Bronchial epithelial cell (primary cell): Measurements from ENCODE around the gene ITPKC. TPM values are rescaled to one million over a fixed set of nuclear protein-coding genes. Genes with fewer than 3 reads are reported as not detected.

Experiments
- DNase-seq: peaks from one replicate; pipeline ENCODE4 v3.0.0-alpha.2; 2010; ENCODE audit warnings: low read depth
- FAIRE-seq: peaks from 2 replicates; lab custom pipeline; 2011; peaks lifted over from hg19 to GRCh38; lab: Jason Lieb, UNC
- H3K27me3 ChIP-seq: 2 replicates; pipeline ENCODE4 v1.5.1; 2011; ENCODE audit warnings: low read length; ENCODE audit not compliant: control insufficient read depth, insufficient read depth
- H3K36me3 ChIP-seq: 2 replicates; pipeline ENCODE4 v1.5.1; 2011; ENCODE audit warnings: low read length; ENCODE audit not compliant: control insufficient read depth, insufficient read depth
- H3K4me3 ChIP-seq: 2 replicates; pipeline ENCODE4 v1.5.1; 2011; ENCODE audit warnings: mild to moderate bottlenecking, low read depth, low read length, control low read depth
- CTCF ChIP-seq: IDR thresholded peaks from 2 replicates; pipeline ENCODE4 v1.5.1; 2011; ENCODE audit warnings: mild to moderate bottlenecking, moderate library complexity, low read length, control low read depth, inconsistent platforms; ENCODE audit not compliant: insufficient read depth, severe bottlenecking
- total RNA-seq: library from RNA; depleted of rRNA; stranded (reverse); fragments of >200 nt; gene quantifications from 2 replicates; pipeline ENCODE4 v1.2.1, GENCODE V29; 2014

ITPKC gene
- total RNA-seq, 1 donor from 2014 or later, result 26.9 TPM

- Histone ChIP-seq H3K27me3 (no peaks in the 10 kb centered on the region), H3K4me3 (no peak overlapping the region), H3K36me3 (peaks cover 9% of the 10 kb centered on the region)
- no peak for DNase-seq
- no peak for TF ChIP-seq CTCF
- no peak for FAIRE-seq
These were observed 27.0 kb downstream of the ITPKC start for GRCh38 chr19:40743926-40744325.

GRCh38 chr19:40744554-40745401, 27.9 kb downstream of the ITPKC start:
- no peak for FAIRE-seq
- no peaks in the 10 kb centered on the region for H3K27me3 ChIP-seq
- DNase-seq, result no peak
- peak; percentile 11 for TF ChIP-seq CTCF
- H3K36me3 ChIP-seq, result peaks cover 2% of the 10 kb centered on the region
- H3K4me3 ChIP-seq, result no peak overlapping the region

- H3K27me3 ChIP-seq, result no peaks in the 10 kb centered on the region
- DNase-seq, result no peak
- no peak for FAIRE-seq
- H3K4me3 ChIP-seq, result no peak overlapping the region
- H3K36me3 ChIP-seq, result no peaks in the 10 kb centered on the region
- no peak for TF ChIP-seq CTCF
These were observed 28.5 kb downstream of the ITPKC start for GRCh38 chr19:40745402-40745780.

GRCh38 chr19:40747536-40747935, 30.6 kb downstream of the ITPKC start:
- no peak for TF ChIP-seq CTCF
- DNase-seq (no peak), FAIRE-seq (no peak)
- no peaks in the 10 kb centered on the region for H3K27me3 ChIP-seq
- no peak overlapping the region for H3K4me3 ChIP-seq
- no peaks in the 10 kb centered on the region for H3K36me3 ChIP-seq

GRCh38 chr19:40750058-40750873, 33.4 kb downstream of the ITPKC start, which contains the start of gene ACTMAP:
ACTMAP (minus strand) TSS chr19:40750477; CDS start chr19:40749803, 674 bp downstream.
- no peak for FAIRE-seq
- peak; percentile 98 for DNase-seq
- Histone ChIP-seq H3K27me3 (no peaks in the 10 kb centered on the region), H3K4me3 (peak within 1 kb of the TSS; percentile 56), H3K36me3 (peaks cover 2% of the 10 kb centered on the region)
- no peak for TF ChIP-seq CTCF
